H1 (cell line): Measurements from ENCODE around the gene RTF2. TPM values are rescaled to one million over a fixed set of nuclear protein-coding genes. Genes with fewer than 3 reads are reported as not detected.

ENCODE experiments used
- CTCF ChIA-PET: fragments of 300-600 bp; sonication (Branson Sonifier 250); formaldehyde crosslinking; loops from one replicate; lab custom pipeline; 2021; ENCODE audit not compliant: partially characterized antibody; lab: Charles Lee
- POLR2A ChIA-PET: fragments of 300-600 bp; sonication (Branson Sonifier 250); formaldehyde crosslinking; loops from one replicate; lab custom pipeline; 2021; ENCODE audit warnings: inconsistent platforms; ENCODE audit not compliant: partially characterized antibody; lab: Charles Lee
- DNase-seq, 2 experiments: peaks; one replicate each; pipeline versions ENCODE4 v3.0.0 to v3.0.0-alpha.2; 2010 to 2022; ENCODE audit warnings: low spot score in 2 of 2, low read depth in 1 of 2, mixed read lengths in 1 of 2
- FAIRE-seq: peaks from 2 replicates; lab custom pipeline; 2011; peaks lifted over from hg19 to GRCh38; lab: Jason Lieb, UNC
- H2AFZ ChIP-seq: 2 replicates; pipeline ENCODE4 v1.8.1; 2012; ENCODE audit warnings: low read length, inconsistent platforms
- H2AK5ac ChIP-seq: 2 replicates; pipeline ENCODE4 v1.6.1; 2013; ENCODE audit warnings: low read depth, low read length
- H2BK120ac ChIP-seq: replicated peaks from 2 replicates; pipeline ENCODE3; 2013; ENCODE audit warnings: low read depth, low read length, inconsistent platforms
- H2BK12ac ChIP-seq: 2 replicates; pipeline ENCODE4 v1.6.1; 2013; ENCODE audit warnings: low read depth, low read length
- H2BK15ac ChIP-seq: 2 replicates; pipeline ENCODE4 v1.6.1; 2013; ENCODE audit warnings: low read length
- H2BK20ac ChIP-seq: 2 replicates; pipeline ENCODE4 v1.6.1; 2013; ENCODE audit warnings: low read length
- H2BK5ac ChIP-seq: 2 replicates; pipeline ENCODE4 v1.6.1; 2013; ENCODE audit warnings: low read depth, low read length
- H3K14ac ChIP-seq: 2 replicates; pipeline ENCODE4 v1.6.1; 2013; ENCODE audit warnings: inconsistent platforms; ENCODE audit not compliant: insufficient read length
- H3K18ac ChIP-seq: 2 replicates; pipeline ENCODE4 v1.6.1; 2013; ENCODE audit warnings: low read length; ENCODE audit errors: extremely low read depth
- H3K23ac ChIP-seq: 2 replicates; pipeline ENCODE4 v1.6.1; 2013; ENCODE audit warnings: inconsistent platforms; ENCODE audit not compliant: insufficient read length
- H3K23me2 ChIP-seq: 2 replicates; pipeline ENCODE4 v1.6.1; 2013; ENCODE audit warnings: low read depth, low read length
- H3K27ac ChIP-seq: 2 replicates; pipeline ENCODE4 v1.6.1; 2011; ENCODE audit warnings: low read depth, low read length, inconsistent platforms
- H3K27me3 ChIP-seq, 4 experiments: replicated peaks in 1 of 4; 1 replicate in 1 of 4; 2 replicates in 3 of 4; pipeline versions ENCODE4 v1.6.1 to v1.8.1; 2011 to 2013; ENCODE audit warnings: low read length in 3 of 4, mild to moderate bottlenecking in 3 of 4, inconsistent platforms in 2 of 4, mixed read lengths in 2 of 4, moderate library complexity in 1 of 4; ENCODE audit not compliant: control insufficient read depth in 3 of 4, insufficient read depth in 3 of 4; ENCODE audit errors: extremely low read depth in 1 of 4
- H3K36me3 ChIP-seq, 4 experiments: 2 replicates each; pipeline versions ENCODE4 v1.6.1 to v1.8.1; 2011 to 2013; ENCODE audit warnings: mild to moderate bottlenecking in 4 of 4, low read length in 3 of 4, moderate library complexity in 2 of 4, control low read depth in 1 of 4, inconsistent platforms in 1 of 4; ENCODE audit not compliant: insufficient read depth in 4 of 4, control insufficient read depth in 2 of 4
- H3K4ac ChIP-seq: replicated peaks from 2 replicates; pipeline ENCODE3; 2013; ENCODE audit warnings: low read length, low read depth, mixed read lengths, inconsistent platforms; ENCODE audit not compliant: insufficient read length
- H3K4me1 ChIP-seq, 4 experiments: replicated peaks in 1 of 4; 1 replicate in 1 of 4; 2 replicates in 3 of 4; pipeline versions ENCODE4 v1.6.1 to v1.8.1; 2011 to 2013; ENCODE audit warnings: low read length in 3 of 4, inconsistent platforms in 2 of 4, mixed read lengths in 1 of 4; ENCODE audit not compliant: insufficient read depth in 4 of 4, control insufficient read depth in 3 of 4
- H3K4me2 ChIP-seq, 2 experiments: 2 replicates each; pipeline versions ENCODE4 v1.6.1 to v1.8.1; 2011 to 2013; ENCODE audit warnings: low read depth in 2 of 2, low read length in 2 of 2, control low read depth in 1 of 2, inconsistent platforms in 1 of 2, mild to moderate bottlenecking in 1 of 2; ENCODE audit not compliant: insufficient read depth in 1 of 2
- H3K4me3 ChIP-seq, 4 experiments: fragments of 200-600, 300-600 bp in 1 of 4; sonication (generic), shearing (Covaris generic), sonication (Bioruptor Twin) in 1 of 4; 2 replicates each; pipeline versions ENCODE4 v1.5.1 to v1.8.1; 2011 to 2016; ENCODE audit warnings: low read length in 4 of 4, low read depth in 3 of 4, control low read depth in 2 of 4, inconsistent platforms in 2 of 4, mild to moderate bottlenecking in 2 of 4, mixed read lengths in 1 of 4, moderate library complexity in 1 of 4; ENCODE audit not compliant: insufficient read depth in 2 of 4; ENCODE audit errors: extremely low read depth in 1 of 4
- H3K56ac ChIP-seq: replicated peaks from 2 replicates; pipeline ENCODE3; 2013; ENCODE audit warnings: low read depth, mild to moderate bottlenecking, mixed read lengths, low read length, inconsistent platforms; ENCODE audit not compliant: insufficient read length
- H3K79me1 ChIP-seq: 2 replicates; pipeline ENCODE4 v1.6.1; 2013; ENCODE audit warnings: low read depth, low read length, control low read depth
- H3K79me2 ChIP-seq, 2 experiments: 2 replicates each; pipeline versions ENCODE4 v1.6.1 to v1.8.1; 2012 to 2013; ENCODE audit warnings: low read length in 2 of 2, mild to moderate bottlenecking in 2 of 2, inconsistent platforms in 1 of 2; ENCODE audit not compliant: insufficient read depth in 2 of 2, control insufficient read depth in 1 of 2
- H3K9ac ChIP-seq, 4 experiments: replicated peaks in 1 of 4; 1 replicate in 1 of 4; 2 replicates in 3 of 4; pipeline versions ENCODE4 v1.6.1 to v1.8.1; 2011 to 2013; ENCODE audit warnings: low read depth in 3 of 4, low read length in 3 of 4, control low read depth in 2 of 4, mild to moderate bottlenecking in 2 of 4, moderate library complexity in 2 of 4, inconsistent platforms in 1 of 4; ENCODE audit errors: extremely low read depth in 1 of 4
- H3K9me3 ChIP-seq, 2 experiments: 2 replicates each; pipeline versions ENCODE4 v1.6.1 to v1.8.1; 2012 to 2013; ENCODE audit warnings: mild to moderate bottlenecking in 2 of 2, moderate library complexity in 2 of 2, control low read depth in 1 of 2, inconsistent platforms in 1 of 2, low read depth in 1 of 2, low read length in 1 of 2, mixed read lengths in 1 of 2; ENCODE audit not compliant: insufficient read depth in 2 of 2
- H4K20me1 ChIP-seq, 2 experiments: replicated peaks in 1 of 2; 2 replicates each; pipeline versions ENCODE3 to v1.8.1; 2011 to 2013; ENCODE audit warnings: inconsistent platforms in 2 of 2, low read length in 2 of 2, mild to moderate bottlenecking in 1 of 2; ENCODE audit not compliant: insufficient read depth in 2 of 2, control insufficient read depth in 1 of 2
- H4K5ac ChIP-seq: 2 replicates; pipeline ENCODE4 v1.6.1; 2013; ENCODE audit warnings: low read length, low read depth, mixed read lengths, inconsistent platforms; ENCODE audit not compliant: insufficient read length
- H4K8ac ChIP-seq: 2 replicates; pipeline ENCODE4 v1.8.0; 2013; ENCODE audit warnings: mild to moderate bottlenecking, moderate library complexity, low read length, inconsistent platforms; ENCODE audit not compliant: insufficient read depth; ENCODE audit errors: extremely low read depth
- H4K91ac ChIP-seq: replicated peaks from 2 replicates; pipeline ENCODE3; 2013; ENCODE audit warnings: low read length, mixed read lengths, inconsistent platforms; ENCODE audit not compliant: insufficient read length
- GABPA ChIP-seq: IDR thresholded peaks from 2 replicates; pipeline ENCODE4 v1.6.1; 2011; ENCODE audit warnings: mild to moderate bottlenecking, low read length, moderate library complexity, borderline replicate concordance; ENCODE audit not compliant: insufficient read depth
- MAX ChIP-seq: IDR thresholded peaks from 2 replicates; pipeline ENCODE4 v1.6.1; 2012; ENCODE audit warnings: inconsistent platforms
- WGBS, 2 experiments: shearing (Covaris generic) in 1 of 2; methylation state at CpG; one replicate each; pipeline versions ENCODE4 v1.1.6 to v1.1.7; 2013 to 2015; ENCODE audit warnings: low lambda C conversion rate in 2 of 2, mixed read lengths in 2 of 2, inconsistent platforms in 1 of 2, low coverage in 1 of 2, missing lambda C conversion rate in 1 of 2; ENCODE audit not compliant: insufficient replicate concordance in 2 of 2, insufficient coverage in 1 of 2, insufficient read length in 1 of 2; ENCODE audit errors: extremely low coverage in 1 of 2, missing lambda C conversion rate in 1 of 2; 5-methylcytosine and 5-hydroxymethylcytosine counted together
- polyA plus RNA-seq, 7 experiments: library from polyadenylated mRNA; depleted of rRNA in 3 of 7; stranded (reverse) in 5 of 7; unstranded in 2 of 7; fragments of >200 nt in 5 of 7; fragments of 200-250 nt in 2 of 7; gene quantifications; 1 replicate in 5 of 7; 2 replicates in 1 of 7; 4 replicates in 1 of 7; pipeline versions ENCODE4 v1.2.1 to v1.2.3, GENCODE V29; 2011 to 2013; ENCODE audit warnings: missing spikeins in 2 of 7, mixed read lengths in 2 of 7
- total RNA-seq: library from RNA; stranded (reverse); fragmentation: NEBNext Ultra II Directional; extraction: Animal tissue kit (Norgen Biotek cat#: 25700); gene quantifications from 2 replicates; pipeline ENCODE4 v1.2.1, GENCODE V29; 2021

Gene RTF2
- total and polyA plus RNA-seq, 2 of the 8 experiments (the other 6 are each of a cell fraction or from before 2014, with no cell fraction given): 33.9 to 51.2 TPM

GRCh38 chr20:56517211-56517610, 48.8 kb downstream of the RTF2 start:
- Histone ChIP-seq H2BK12ac (no peak overlapping the region), H3K9me3 (peaks cover 7 to 19% of the 10 kb centered on the region in 2 experiments; a peak in 2 of 4 replicates), H3K27me3 (no peaks in the 10 kb centered on the region), H3K4me1 (no peaks in the 10 kb centered on the region), H3K79me1 (no peaks in the 10 kb centered on the region), H4K5ac (no peak overlapping the region), H3K14ac (no peak overlapping the region), H3K23me2 (no peaks in the 10 kb centered on the region), H2BK120ac (no peak overlapping the region), H4K8ac (no peak overlapping the region), H3K79me2 (no peaks in the 10 kb centered on the region), H3K4me3 (no peak overlapping the region), H4K91ac (no peak overlapping the region), H3K27ac (no peak overlapping the region), H3K4me2 (no peak overlapping the region), H3K4ac (no peak overlapping the region), H3K56ac (no peak overlapping the region), H3K9ac (no peak overlapping the region), H3K23ac (no peak overlapping the region), H2BK20ac (no peak overlapping the region), H4K20me1 (no peaks in the 10 kb centered on the region), H2BK5ac (no peak overlapping the region), H3K18ac (no peak overlapping the region), H2AFZ (no peak overlapping the region), H2AK5ac (no peak overlapping the region), H3K36me3 (peaks cover 0 to 31% (median 23%) of the 10 kb centered on the region in 4 experiments; a peak in 6 of 8 replicates), H2BK15ac (no peak overlapping the region)
- CTCF ChIA-PET: no interaction called here
- no peak for DNase-seq
- 89% methylated on average over 7 of the region's 7 CpGs; no CpG with 5 or more reads in 1 of the 2 experiments for WGBS, 2 experiments
- TF ChIP-seq MAX (no peak), GABPA (no peak)
- FAIRE-seq: no peak
- POLR2A ChIA-PET: no interaction called here
